ENCODE data around the gene INTS11.

INTS11 gene

GRCh38 chr1:1262758-1263157 lies 61.7 kb downstream of the INTS11 start:
- DNase-seq (ENCODE audit: low read depth), result no peak

GRCh38 chr1:1262071-1262470 lies 62.4 kb downstream of the INTS11 start:
- DNase-seq (ENCODE audit: low read depth), result no peak

Measured in stimulated activated CD8-positive, alpha-beta memory T cell treated with anti-CD3 and anti-CD28 coated beads, Interleukin-4, amount 100 ng/mL, for 24 hours (primary cell).